ENCODE measurements around the gene OR56B4. TPM values are rescaled to one million over a fixed set of nuclear protein-coding genes. Genes with fewer than 3 reads are reported as not detected.

OR56B4 gene
- polyA plus RNA-seq, 1 donor = 0.19 TPM

- no peak overlapping the region for H3K4me3 ChIP-seq (ENCODE audit: low read length)
- no peaks in the 10 kb centered on the region for H3K36me3 ChIP-seq (ENCODE audit: control insufficient read depth, insufficient read depth, low read length)
- no peaks in the 10 kb centered on the region for H3K9me3 ChIP-seq (ENCODE audit: control insufficient read depth, low read depth, low read length)
- DNase-seq = no peak
- no CpG with 5 or more reads among the region's 2 CpGs for WGBS (ENCODE audit: insufficient coverage, low lambda C conversion rate)
- no peak overlapping the region for H3K27ac ChIP-seq (ENCODE audit: low read length)
- no peaks in the 10 kb centered on the region for H3K4me1 ChIP-seq (ENCODE audit: control insufficient read depth, insufficient read depth, low read length)
- H3K27me3 ChIP-seq (ENCODE audit: control insufficient read depth, insufficient read depth, low read length) = no peaks in the 10 kb centered on the region
These were observed 11.7 kb upstream of the OR56B4 start for GRCh38 chr11:6095798-6096197.

- no peak for DNase-seq
- WGBS (ENCODE audit: insufficient coverage, low lambda C conversion rate) = 71% methylated on average over 1 of the region's 2 CpGs
- no peaks in the 10 kb centered on the region for H3K27me3 ChIP-seq (ENCODE audit: control insufficient read depth, insufficient read depth, low read length)
- H3K36me3 ChIP-seq (ENCODE audit: control insufficient read depth, insufficient read depth, low read length) = no peaks in the 10 kb centered on the region
- no peak overlapping the region for H3K27ac ChIP-seq (ENCODE audit: low read length)
- no peaks in the 10 kb centered on the region for H3K4me1 ChIP-seq (ENCODE audit: control insufficient read depth, insufficient read depth, low read length)
- H3K4me3 ChIP-seq (ENCODE audit: low read length) = no peak overlapping the region
- no peaks in the 10 kb centered on the region for H3K9me3 ChIP-seq (ENCODE audit: control insufficient read depth, low read depth, low read length)
These were observed 11.1 kb upstream of the OR56B4 start for GRCh38 chr11:6096417-6096816.

- H3K27ac ChIP-seq (ENCODE audit: low read length) = no peak overlapping the region
- no CpG with 5 or more reads among the region's 2 CpGs for WGBS (ENCODE audit: insufficient coverage, low lambda C conversion rate)
- H3K4me1 ChIP-seq (ENCODE audit: control insufficient read depth, insufficient read depth, low read length) = no peaks in the 10 kb centered on the region
- DNase-seq = no peak
- H3K36me3 ChIP-seq (ENCODE audit: control insufficient read depth, insufficient read depth, low read length) = no peaks in the 10 kb centered on the region
- no peaks in the 10 kb centered on the region for H3K27me3 ChIP-seq (ENCODE audit: control insufficient read depth, insufficient read depth, low read length)
- no peak overlapping the region for H3K4me3 ChIP-seq (ENCODE audit: low read length)
- H3K9me3 ChIP-seq (ENCODE audit: control insufficient read depth, low read depth, low read length) = no peaks in the 10 kb centered on the region
These were observed 7.9 kb upstream of the OR56B4 start for GRCh38 chr11:6099577-6099976.

- WGBS (ENCODE audit: insufficient coverage, low lambda C conversion rate) = no CpG with 5 or more reads among the region's 1 CpG
- DNase-seq = no peak
- H3K27ac ChIP-seq (ENCODE audit: low read length) = no peak overlapping the region
These were observed 2.5 kb downstream of the OR56B4 start for GRCh38 chr11:6110011-6110410.

GRCh38 chr11:6111673-6112072 is 4.2 kb downstream of the OR56B4 start:
- Histone ChIP-seq H3K4me1 (ENCODE audit: control insufficient read depth, insufficient read depth, low read length) (no peaks in the 10 kb centered on the region), H3K36me3 (ENCODE audit: control insufficient read depth, insufficient read depth, low read length) (no peaks in the 10 kb centered on the region), H3K27me3 (ENCODE audit: control insufficient read depth, insufficient read depth, low read length) (no peaks in the 10 kb centered on the region), H3K9me3 (ENCODE audit: control insufficient read depth, low read depth, low read length) (no peaks in the 10 kb centered on the region), H3K27ac (ENCODE audit: low read length) (no peak overlapping the region), H3K4me3 (ENCODE audit: low read length) (no peak overlapping the region)
- no peak for DNase-seq
- WGBS (ENCODE audit: insufficient coverage, low lambda C conversion rate) = no CpG with 5 or more reads among the region's 2 CpGs

More at GRCh38 chr11:6110011-6110410, 2.5 kb downstream of the OR56B4 start:
- no peaks in the 10 kb centered on the region for H3K27me3 ChIP-seq (ENCODE audit: control insufficient read depth, insufficient read depth, low read length)
- no peak overlapping the region for H3K4me3 ChIP-seq (ENCODE audit: low read length)
- no peaks in the 10 kb centered on the region for H3K4me1 ChIP-seq (ENCODE audit: control insufficient read depth, insufficient read depth, low read length)
- no peaks in the 10 kb centered on the region for H3K36me3 ChIP-seq (ENCODE audit: control insufficient read depth, insufficient read depth, low read length)
- H3K9me3 ChIP-seq (ENCODE audit: control insufficient read depth, low read depth, low read length) = no peaks in the 10 kb centered on the region

- whole genome bisulfite sequencing (ENCODE audit: insufficient coverage, low lambda C conversion rate) = 100% methylated on average over 1 of the region's 1 CpG
- no peaks in the 10 kb centered on the region for H3K36me3 ChIP-seq (ENCODE audit: control insufficient read depth, insufficient read depth, low read length)
- H3K9me3 ChIP-seq (ENCODE audit: control insufficient read depth, low read depth, low read length) = no peaks in the 10 kb centered on the region
- H3K4me3 ChIP-seq (ENCODE audit: low read length) = no peak overlapping the region
- no peaks in the 10 kb centered on the region for H3K27me3 ChIP-seq (ENCODE audit: control insufficient read depth, insufficient read depth, low read length)
- no peaks in the 10 kb centered on the region for H3K4me1 ChIP-seq (ENCODE audit: control insufficient read depth, insufficient read depth, low read length)
- H3K27ac ChIP-seq (ENCODE audit: low read length) = no peak overlapping the region
- DNase-seq = no peak
These were observed 9.2 kb downstream of the OR56B4 start for GRCh38 chr11:6116638-6117037.

GRCh38 chr11:6124245-6124644 is 16.8 kb downstream of the OR56B4 start:
- Histone ChIP-seq H3K36me3 (ENCODE audit: control insufficient read depth, insufficient read depth, low read length) (no peaks in the 10 kb centered on the region), H3K27ac (ENCODE audit: low read length) (no peak overlapping the region), H3K4me1 (ENCODE audit: control insufficient read depth, insufficient read depth, low read length) (no peaks in the 10 kb centered on the region), H3K27me3 (ENCODE audit: control insufficient read depth, insufficient read depth, low read length) (no peaks in the 10 kb centered on the region), H3K4me3 (ENCODE audit: low read length) (no peak overlapping the region), H3K9me3 (ENCODE audit: control insufficient read depth, low read depth, low read length) (no peaks in the 10 kb centered on the region)
- 81% methylated on average over 2 of the region's 3 CpGs for WGBS (ENCODE audit: insufficient coverage, low lambda C conversion rate)
- no peak for DNase-seq

GRCh38 chr11:6127881-6128280 is 20.4 kb downstream of the OR56B4 start:
- no peak for DNase-seq
- Histone ChIP-seq H3K9me3 (ENCODE audit: control insufficient read depth, low read depth, low read length) (no peaks in the 10 kb centered on the region), H3K4me3 (ENCODE audit: low read length) (no peak overlapping the region), H3K27ac (ENCODE audit: low read length) (no peak overlapping the region), H3K36me3 (ENCODE audit: control insufficient read depth, insufficient read depth, low read length) (no peaks in the 10 kb centered on the region), H3K27me3 (ENCODE audit: control insufficient read depth, insufficient read depth, low read length) (no peaks in the 10 kb centered on the region), H3K4me1 (ENCODE audit: control insufficient read depth, insufficient read depth, low read length) (no peaks in the 10 kb centered on the region)
- 72% methylated on average over 2 of the region's 4 CpGs for WGBS (ENCODE audit: insufficient coverage, low lambda C conversion rate)

GRCh38 chr11:6129011-6129410 is 21.5 kb downstream of the OR56B4 start:
- Histone ChIP-seq H3K9me3 (ENCODE audit: control insufficient read depth, low read depth, low read length) (no peaks in the 10 kb centered on the region), H3K27ac (ENCODE audit: low read length) (no peak overlapping the region), H3K4me3 (ENCODE audit: low read length) (no peak overlapping the region), H3K27me3 (ENCODE audit: control insufficient read depth, insufficient read depth, low read length) (no peaks in the 10 kb centered on the region), H3K4me1 (ENCODE audit: control insufficient read depth, insufficient read depth, low read length) (no peaks in the 10 kb centered on the region), H3K36me3 (ENCODE audit: control insufficient read depth, insufficient read depth, low read length) (no peaks in the 10 kb centered on the region)
- no CpG with 5 or more reads among the region's 1 CpG for WGBS (ENCODE audit: insufficient coverage, low lambda C conversion rate)
- peak in 1 of 2 donors; percentile 5 for DNase-seq

GRCh38 chr11:6129635-6130034 is 22.2 kb downstream of the OR56B4 start:
- Histone ChIP-seq H3K9me3 (ENCODE audit: control insufficient read depth, low read depth, low read length) (no peaks in the 10 kb centered on the region), H3K27ac (ENCODE audit: low read length) (no peak overlapping the region), H3K36me3 (ENCODE audit: control insufficient read depth, insufficient read depth, low read length) (no peaks in the 10 kb centered on the region), H3K27me3 (ENCODE audit: control insufficient read depth, insufficient read depth, low read length) (no peaks in the 10 kb centered on the region), H3K4me3 (ENCODE audit: low read length) (no peak overlapping the region), H3K4me1 (ENCODE audit: control insufficient read depth, insufficient read depth, low read length) (no peaks in the 10 kb centered on the region)
- WGBS (ENCODE audit: insufficient coverage, low lambda C conversion rate) = no CpG with 5 or more reads among the region's 1 CpG
- no peak for DNase-seq

- H3K27ac ChIP-seq (ENCODE audit: low read length) = no peak overlapping the region
- no peak for DNase-seq
- no CpG with 5 or more reads among the region's 1 CpG for WGBS (ENCODE audit: insufficient coverage, low lambda C conversion rate)
- H3K36me3 ChIP-seq (ENCODE audit: control insufficient read depth, insufficient read depth, low read length) = no peaks in the 10 kb centered on the region
- H3K9me3 ChIP-seq (ENCODE audit: control insufficient read depth, low read depth, low read length) = no peaks in the 10 kb centered on the region
- H3K4me3 ChIP-seq (ENCODE audit: low read length) = no peak overlapping the region
- no peaks in the 10 kb centered on the region for H3K27me3 ChIP-seq (ENCODE audit: control insufficient read depth, insufficient read depth, low read length)
- H3K4me1 ChIP-seq (ENCODE audit: control insufficient read depth, insufficient read depth, low read length) = no peaks in the 10 kb centered on the region
These were observed 24.9 kb downstream of the OR56B4 start for GRCh38 chr11:6132431-6132830.
